GM12864 (cell line): Measurements from ENCODE around the gene AHNAK.

ENCODE experiments used
- DNase-seq: peaks from one replicate; pipeline ENCODE4 v3.0.0-alpha.2; 2011; ENCODE audit warnings: low read depth
- H3K4me3 ChIP-seq: 2 replicates; pipeline ENCODE4 v1.5.1; 2011; ENCODE audit warnings: mild to moderate bottlenecking, low read depth, low read length, control low read depth
- CTCF ChIP-seq: IDR thresholded peaks from 2 replicates; pipeline ENCODE4 v1.5.1; 2011; ENCODE audit warnings: low read depth, mild to moderate bottlenecking, moderate library complexity, low read length, control low read depth, inconsistent platforms; ENCODE audit errors: missing control alignments

AHNAK gene

DNA sequence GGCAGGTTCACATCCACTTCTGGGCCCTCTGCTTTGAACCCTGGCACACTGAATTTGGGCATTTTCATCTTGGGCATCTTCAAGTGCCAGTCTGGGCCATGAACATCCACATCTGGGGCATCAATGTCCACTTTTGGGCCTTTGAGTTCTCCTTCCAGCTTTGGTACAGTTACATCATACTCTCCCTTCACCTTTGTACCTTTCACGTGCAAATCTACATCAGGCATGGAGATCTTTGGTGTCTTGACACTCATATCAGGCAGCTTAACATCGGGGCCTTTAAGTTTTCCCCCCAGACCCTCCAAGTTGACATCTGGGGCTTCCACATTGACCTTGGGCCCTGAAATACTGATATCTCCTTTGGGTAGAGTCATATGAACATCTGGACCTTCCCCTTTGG lies 14.5 kb downstream of the AHNAK start:
- DNase-seq, result no peak
- no peak for TF ChIP-seq CTCF
- H3K4me3 ChIP-seq, result no peak overlapping the region

GRCh38 chr11:62516736-62517371 lies 29.8 kb downstream of the AHNAK start:
- no peak for TF ChIP-seq CTCF
- H3K4me3 ChIP-seq, result no peak overlapping the region
- no peak for DNase-seq

DNA sequence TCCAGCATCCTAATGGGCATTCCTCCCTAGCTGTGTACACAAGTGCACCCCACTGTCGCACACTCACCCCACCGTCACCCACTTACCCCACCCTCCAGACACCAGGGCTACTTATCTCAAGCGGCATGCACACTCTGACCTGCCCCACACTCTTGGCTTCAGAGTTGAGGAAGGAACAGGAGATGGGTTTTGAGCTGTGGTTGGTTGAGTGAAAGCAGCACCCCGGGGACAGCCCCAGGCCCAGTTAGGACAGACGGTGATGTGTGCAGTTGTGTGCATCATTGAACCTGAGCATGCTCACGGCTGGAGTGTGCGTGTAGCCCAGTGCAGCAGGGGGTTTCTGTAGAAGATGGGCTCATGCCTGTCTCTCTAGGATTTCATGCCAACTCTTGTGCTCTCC lies 32.5 kb downstream of the AHNAK start:
- no peak for TF ChIP-seq CTCF
- no peak for DNase-seq

DNA sequence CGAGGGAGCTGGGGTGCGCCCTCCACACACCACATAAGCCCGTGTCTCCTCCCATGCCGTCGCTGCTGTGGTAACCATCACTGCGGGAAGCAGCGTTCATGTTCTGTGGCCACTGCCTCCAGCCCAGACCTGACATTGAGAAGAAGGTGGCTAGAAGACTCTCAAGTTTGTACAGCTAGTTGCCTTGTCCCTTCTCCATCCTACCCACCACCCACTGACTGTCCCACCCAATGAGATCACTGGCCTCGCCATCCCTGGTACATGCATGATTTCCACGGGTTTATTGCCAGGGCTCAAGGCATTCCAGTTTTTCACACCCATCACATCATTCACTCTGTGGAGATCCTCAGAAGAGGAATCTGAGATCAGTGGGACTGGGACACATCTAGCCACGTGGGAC lies 33.0 kb downstream of the AHNAK start:
- H3K4me3 ChIP-seq, result no peak overlapping the region
- TF ChIP-seq CTCF, result no peak
- no peak for DNase-seq

More for the DNA sequence above, 32.5 kb downstream of the AHNAK start:
- no peak overlapping the region for H3K4me3 ChIP-seq

- no peak for DNase-seq
- no peak for TF ChIP-seq CTCF
- H3K4me3 ChIP-seq, result no peak overlapping the region
These were observed 33.6 kb downstream of the AHNAK start for GRCh38 chr11:62512961-62513360.

DNA sequence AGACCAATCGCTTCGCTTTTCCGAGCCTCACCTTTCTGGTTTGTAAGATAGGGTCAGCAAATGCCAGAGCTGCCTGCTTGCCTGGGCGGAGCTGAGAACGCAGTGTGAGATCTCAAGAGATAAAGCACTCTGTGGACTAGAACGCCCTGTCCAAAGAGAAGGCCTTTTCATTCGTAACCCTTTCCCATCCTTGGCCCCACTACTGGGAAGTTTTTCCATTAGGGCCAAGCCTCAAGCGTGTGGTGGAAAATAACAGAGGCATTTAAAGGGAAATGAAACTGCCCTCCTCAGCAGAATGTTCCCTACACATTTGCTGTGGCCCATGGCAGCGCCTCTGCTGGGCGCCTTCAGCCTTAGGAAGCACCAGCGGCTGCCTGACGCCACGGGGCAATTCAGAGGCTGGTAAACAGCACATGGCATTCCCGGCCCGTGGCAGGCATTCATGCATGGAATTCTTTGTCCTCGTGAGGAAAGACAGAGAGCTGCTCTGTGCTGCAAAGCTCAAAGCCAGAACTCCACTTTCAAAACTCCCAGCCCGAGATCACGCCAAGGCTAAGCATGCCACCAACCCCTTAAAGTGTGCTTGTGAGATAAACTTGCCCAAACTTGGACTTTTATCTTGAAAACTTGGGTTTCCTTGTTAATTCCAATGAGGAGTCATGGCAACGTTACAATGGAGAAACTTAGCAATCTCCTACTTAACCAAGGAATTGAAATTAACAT lies 38.1 kb downstream of the AHNAK start:
- peak; percentile 41 for TF ChIP-seq CTCF
- no peak overlapping the region for H3K4me3 ChIP-seq
- DNase-seq, result no peak

GRCh38 chr11:62507125-62507422 lies 39.5 kb downstream of the AHNAK start:
- no peak for DNase-seq
- no peak for TF ChIP-seq CTCF
- no peak overlapping the region for H3K4me3 ChIP-seq
